GM21723 (cell line): Measurements from ENCODE around the gene MYT1.
"Not testable (repeated sequence)": the region's sequence is repeated elsewhere in the genome, so short reads cannot be mapped to it uniquely, and the experiment has no call there.

Experiments used
- ATAC-seq: cut with Tn5 transposase; IDR thresholded peaks from one replicate; pipeline ENCODE4 v1.9.1; 2021; ENCODE audit warnings: mild to moderate bottlenecking, moderate library complexity; ENCODE audit not compliant: unreplicated experiment

Gene MYT1

GRCh38 chr20:64228751-64229506, 64.7 kb downstream of the MYT1 start:
- no peak for ATAC-seq

GRCh38 chr20:64229507-64230061, 65.3 kb downstream of the MYT1 start:
- no peak for ATAC-seq

GRCh38 chr20:64230461-64231145, 66.4 kb downstream of the MYT1 start:
- ATAC-seq, result no peak

- no peak for ATAC-seq
Observed at GRCh38 chr20:64231621-64232550, 67.6 kb downstream of the MYT1 start.

GRCh38 chr20:64232794-64233193, 68.5 kb downstream of the MYT1 start:
- ATAC-seq, result no peak

GRCh38 chr20:64233725-64234124, 69.5 kb downstream of the MYT1 start:
- no peak for ATAC-seq

GRCh38 chr20:64234291-64234791, 70.1 kb downstream of the MYT1 start:
- ATAC-seq, result no peak

- not testable (repeated sequence) for ATAC-seq
Observed at GRCh38 chr20:64234921-64235565, 70.8 kb downstream of the MYT1 start.

- no peak for ATAC-seq
Observed at GRCh38 chr20:64236137-64237088, 72.2 kb downstream of the MYT1 start.

- ATAC-seq, result no peak
Observed at GRCh38 chr20:64237316-64237715, 73.1 kb downstream of the MYT1 start.

GRCh38 chr20:64238115-64238825, 74.0 kb downstream of the MYT1 start:
- no peak for ATAC-seq

- no peak for ATAC-seq
Observed at GRCh38 chr20:64238851-64239387, 74.7 kb downstream of the MYT1 start.

- ATAC-seq, result no peak
Observed at GRCh38 chr20:64239449-64240242, 75.4 kb downstream of the MYT1 start.

- no peak for ATAC-seq
Observed at GRCh38 chr20:64240243-64241015, 76.2 kb downstream of the MYT1 start.

- no peak for ATAC-seq
Observed at GRCh38 chr20:64241061-64241460, 76.8 kb downstream of the MYT1 start.

GRCh38 chr20:64242003-64242796, 77.9 kb downstream of the MYT1 start:
- ATAC-seq, result no peak
